GM19463 (cell line): Measurements from ENCODE around the gene GOSR2.
A peak's percentile ranks its signal among the peaks of the same experiment; 100 is the strongest.

Experiments used
- ATAC-seq: cut with Tn5 transposase; IDR thresholded peaks from one replicate; pipeline ENCODE4 v1.9.1; 2021; ENCODE audit warnings: mild to moderate bottlenecking, moderate library complexity; ENCODE audit not compliant: unreplicated experiment

The GOSR2 gene

GRCh38 chr17:46922804-46923635 is at the start of gene GOSR2:
Gene GOSR2, plus strand, starts transcription at chr17:46923160. Its CDS starts 33 bp downstream, at chr17:46923193.
- peak; percentile 90 for ATAC-seq

GRCh38 chr17:46873941-46874645 is 48.9 kb upstream of the GOSR2 start:
- no peak for ATAC-seq

- ATAC-seq, result no peak
Observed at GRCh38 chr17:46874906-46875305, 48.1 kb upstream of the GOSR2 start.

GRCh38 chr17:46875849-46876352 is 47.1 kb upstream of the GOSR2 start:
- no peak for ATAC-seq

DNA sequence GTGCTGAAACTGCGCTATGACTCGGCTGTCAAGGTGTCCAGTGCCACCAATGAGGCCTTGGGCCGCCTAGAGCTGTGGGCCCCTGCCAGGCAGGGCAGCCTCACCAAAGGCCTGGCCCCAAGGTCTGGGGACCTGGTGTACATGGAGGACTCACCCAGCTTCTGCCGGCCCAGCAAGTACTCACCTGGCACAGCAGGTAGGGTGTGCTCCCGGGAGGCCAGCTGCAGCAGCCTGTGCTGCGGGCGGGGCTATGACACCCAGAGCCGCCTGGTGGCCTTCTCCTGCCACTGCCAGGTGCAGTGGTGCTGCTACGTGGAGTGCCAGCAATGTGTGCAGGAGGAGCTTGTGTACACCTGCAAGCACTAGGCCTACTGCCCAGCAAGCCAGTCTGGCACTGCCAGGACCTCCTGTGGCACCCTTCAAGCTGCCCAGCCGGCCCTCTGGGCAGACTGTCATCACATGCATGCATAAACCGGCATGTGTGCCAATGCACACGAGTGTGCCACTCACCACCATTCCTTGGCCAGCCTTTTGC is 46.5 kb upstream of the GOSR2 start:
- no peak for ATAC-seq

DNA sequence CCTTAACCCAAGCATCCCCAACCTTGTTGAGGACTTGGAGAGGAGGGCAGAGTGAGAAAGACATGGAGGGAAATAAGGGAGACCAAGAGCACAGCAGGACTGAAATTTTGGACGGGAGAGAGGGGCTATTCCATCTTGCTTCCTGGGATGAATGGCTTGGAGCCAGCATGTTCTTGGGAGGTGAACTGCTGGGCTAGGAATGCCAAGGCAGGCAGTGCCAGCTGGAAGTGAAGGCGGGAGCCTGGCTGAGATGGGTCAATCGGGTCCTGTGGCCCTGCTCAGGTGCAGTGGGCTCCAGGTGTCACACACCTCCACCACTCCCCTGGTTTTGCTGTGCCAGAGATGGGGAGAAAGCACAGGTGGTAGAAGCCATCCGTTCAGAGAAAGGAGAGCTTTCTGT is 46.0 kb upstream of the GOSR2 start:
- no peak for ATAC-seq

- no peak for ATAC-seq
Observed at GRCh38 chr17:46877466-46877865, 45.5 kb upstream of the GOSR2 start.

DNA sequence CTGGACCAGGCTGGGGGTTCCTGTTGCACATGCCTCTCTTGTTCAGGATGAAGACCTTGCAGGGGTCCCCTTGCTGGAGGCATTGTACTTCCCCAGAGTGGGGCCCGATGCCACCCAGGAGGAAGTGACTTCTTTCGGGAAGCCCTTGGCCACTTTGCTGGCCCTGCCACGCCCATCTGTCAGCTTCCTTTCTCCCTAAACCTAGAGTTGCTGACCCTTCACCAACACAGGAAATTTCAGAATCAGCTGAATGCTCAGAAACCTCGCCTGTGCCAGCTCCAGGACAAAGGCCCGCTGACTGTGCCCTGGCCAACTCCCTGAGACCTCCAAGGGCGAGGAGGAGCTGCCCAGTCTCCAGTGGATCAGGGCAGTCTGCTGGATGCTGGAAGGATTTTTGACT is 44.9 kb upstream of the GOSR2 start:
- ATAC-seq, result no peak

- no peak for ATAC-seq
Observed at GRCh38 chr17:46879101-46879500, 43.9 kb upstream of the GOSR2 start.

DNA sequence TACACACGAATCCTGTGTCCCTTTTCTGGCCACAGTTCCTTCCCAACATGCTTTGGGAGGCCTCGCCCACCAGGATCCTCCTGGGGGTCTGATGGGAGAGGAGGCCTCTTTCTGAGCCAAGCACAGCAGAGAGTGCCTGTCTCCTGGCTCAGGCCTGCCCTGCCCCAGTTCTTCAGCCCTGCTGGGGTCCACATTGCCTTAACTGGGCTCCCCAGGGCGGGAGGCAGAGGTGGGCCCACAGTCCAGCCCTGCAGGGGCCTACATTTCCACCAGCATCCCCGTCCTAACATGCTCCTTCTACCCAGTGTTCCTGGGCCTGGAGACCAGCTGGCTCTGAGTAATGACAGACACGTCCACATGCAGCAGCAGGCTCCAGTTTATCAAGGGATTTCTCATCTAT is 41.9 kb upstream of the GOSR2 start:
- no peak for ATAC-seq

GRCh38 chr17:46882666-46883065 is 40.3 kb upstream of the GOSR2 start:
- no peak for ATAC-seq

DNA sequence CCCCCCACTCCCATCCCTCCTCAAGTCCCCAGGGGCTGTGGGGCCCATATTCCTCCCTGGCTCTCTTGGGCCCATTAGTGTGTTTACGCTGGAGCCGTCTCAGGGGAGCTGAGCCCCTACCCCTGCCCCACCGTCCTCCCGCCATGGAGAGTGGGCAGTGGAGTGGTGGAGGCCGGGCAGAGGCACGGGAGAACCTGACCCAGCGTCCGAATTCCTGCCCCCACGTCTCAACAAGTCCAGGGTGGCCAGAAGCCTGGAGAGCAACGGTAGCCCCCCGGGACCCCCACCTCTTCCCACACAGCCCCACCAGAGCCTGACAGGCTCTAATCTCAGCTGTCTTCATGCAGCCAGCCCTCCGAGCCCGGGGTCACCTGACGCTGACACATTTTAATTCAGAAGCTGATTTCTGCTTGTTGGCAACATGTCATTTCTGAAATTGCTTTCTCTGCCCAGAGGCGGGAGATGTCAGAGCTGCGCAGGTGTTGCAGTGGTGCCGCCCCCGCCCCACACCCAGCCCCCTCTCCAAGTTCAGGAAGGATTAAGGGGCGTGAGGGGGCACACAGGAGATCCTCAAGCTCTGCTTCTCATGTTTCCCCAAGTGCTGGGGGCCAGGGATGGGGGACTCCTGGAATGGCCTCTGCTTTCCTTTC is 39.0 kb upstream of the GOSR2 start:
- no peak for ATAC-seq

- ATAC-seq, result no peak
Observed at GRCh38 chr17:46884552-46884951, 38.4 kb upstream of the GOSR2 start.

GRCh38 chr17:46885415-46886309 is 37.3 kb upstream of the GOSR2 start:
- ATAC-seq, result no peak

DNA sequence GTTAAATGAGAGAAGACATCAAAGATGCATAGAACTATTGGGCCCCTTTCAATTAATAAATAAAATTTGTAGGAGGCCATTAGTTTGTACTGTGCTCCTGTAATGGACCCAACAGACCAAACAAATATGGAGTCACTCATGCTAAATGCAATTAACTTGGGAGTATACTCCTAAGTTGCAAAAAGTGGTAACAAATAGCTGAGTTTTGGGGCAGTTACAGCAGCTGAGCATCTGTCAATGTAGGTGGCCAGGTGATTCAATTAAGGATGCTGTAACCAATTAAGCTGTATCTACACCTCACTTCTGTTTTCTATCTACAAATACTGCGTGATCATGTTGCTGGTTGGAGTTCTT is 36.7 kb upstream of the GOSR2 start:
- no peak for ATAC-seq

DNA sequence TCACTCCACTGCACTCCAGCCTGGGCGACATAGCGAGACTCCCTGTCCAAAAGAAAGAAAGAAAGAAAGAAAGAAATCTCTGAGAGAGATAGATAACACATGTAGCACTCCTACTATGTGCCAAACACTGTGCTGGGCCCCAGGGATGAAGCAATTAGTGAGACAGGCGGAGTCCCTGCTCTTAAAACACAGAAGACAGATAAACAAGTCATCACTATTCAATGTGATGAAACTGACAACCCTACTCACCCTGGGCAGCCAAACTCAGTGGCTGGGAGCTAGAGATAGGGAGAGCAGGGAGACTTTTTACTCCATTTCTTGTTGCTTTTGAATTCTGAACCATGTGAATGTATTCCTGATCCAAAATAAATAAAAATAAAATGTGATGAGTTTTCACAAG is 35.2 kb upstream of the GOSR2 start:
- ATAC-seq, result no peak

DNA sequence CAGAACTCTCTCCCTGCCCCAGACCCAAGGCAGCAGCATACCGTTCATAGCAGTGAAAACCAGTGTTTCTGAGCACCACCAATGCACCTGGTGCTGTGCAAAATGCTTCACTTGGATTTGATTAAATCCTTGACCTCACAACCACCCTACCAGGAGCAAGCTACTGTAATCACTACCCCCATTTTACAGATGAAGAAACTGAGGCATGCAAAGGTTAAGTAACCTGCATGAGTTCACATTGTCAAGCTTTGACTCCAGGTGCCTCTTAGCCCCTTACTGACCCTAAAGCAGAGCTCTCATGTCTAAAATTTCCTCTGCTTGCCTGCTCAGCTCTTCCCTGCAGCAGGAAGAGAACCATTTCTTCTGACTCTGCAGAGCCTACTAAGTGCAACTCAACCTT is 34.2 kb upstream of the GOSR2 start:
- no peak for ATAC-seq

- ATAC-seq, result no peak
Observed at GRCh38 chr17:46889519-46889918, 33.4 kb upstream of the GOSR2 start.

- ATAC-seq, result no peak
Observed at GRCh38 chr17:46889992-46890564, 32.9 kb upstream of the GOSR2 start.

- no peak for ATAC-seq
Observed at GRCh38 chr17:46890638-46891037, 32.3 kb upstream of the GOSR2 start.
